Stimulated activated CD4-positive, alpha-beta T cell treated with anti-CD3 and anti-CD28 coated beads, Interleukin-4, amount 100 ng/mL, for 1 hour (primary cell): ENCODE data around the gene C1orf232.

ENCODE experiments used
- DNase-seq: peaks from one replicate; pipeline ENCODE4 v3.0.0-alpha.2; 2020

C1orf232 gene

DNA sequence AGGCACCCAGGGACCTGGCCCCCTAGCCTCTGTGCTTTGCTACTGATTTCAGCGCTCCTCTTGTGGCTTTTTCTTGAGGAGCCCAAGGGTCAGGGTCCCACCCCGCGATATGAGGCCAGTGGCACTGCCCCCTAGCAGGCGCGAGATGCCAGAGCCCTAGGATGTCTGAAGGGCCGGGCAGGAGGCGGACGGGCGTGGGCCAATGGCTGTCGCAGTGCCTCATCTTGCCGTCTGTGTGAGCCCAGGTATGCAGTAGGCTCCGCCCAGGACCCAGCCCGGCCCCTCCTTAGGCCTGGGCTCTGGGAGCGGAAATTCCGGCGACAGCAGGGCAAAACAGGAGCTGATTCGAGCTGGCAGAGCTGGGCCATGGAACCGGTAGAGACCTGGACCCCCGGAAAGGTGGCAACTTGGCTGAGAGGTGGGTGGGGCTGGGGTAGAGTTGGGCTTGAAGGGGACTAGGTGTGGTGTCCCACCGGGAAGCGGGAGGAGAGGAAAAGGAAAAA is 8.5 kb upstream of the C1orf232 start, which contains the start of gene CNKSR1:
Gene CNKSR1, plus strand, starts transcription at position 310 of the 503 bp plus-strand sequence. Its CDS starts 57 bp downstream, at position 367.
- no peak for DNase-seq

DNA sequence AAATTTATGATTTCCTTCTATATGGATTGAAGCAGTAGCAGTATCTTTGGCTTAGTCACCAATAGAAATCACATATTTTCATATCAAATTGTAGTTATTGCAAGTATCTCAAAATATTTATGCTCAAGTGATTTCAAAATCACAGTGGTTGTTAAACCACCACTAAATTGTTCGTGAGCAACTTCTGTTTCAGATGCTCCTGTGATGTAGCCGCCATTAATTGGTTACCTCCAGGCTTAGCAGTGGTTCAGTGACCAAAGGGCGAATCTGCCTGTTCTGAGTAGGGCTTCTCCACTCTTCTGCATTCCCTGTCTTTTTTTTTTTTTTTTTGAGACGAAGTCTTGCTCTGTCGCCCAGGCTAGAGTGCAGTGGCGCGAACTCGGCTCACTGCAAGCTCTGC is 6.6 kb upstream of the C1orf232 start:
- no peak for DNase-seq

DNA sequence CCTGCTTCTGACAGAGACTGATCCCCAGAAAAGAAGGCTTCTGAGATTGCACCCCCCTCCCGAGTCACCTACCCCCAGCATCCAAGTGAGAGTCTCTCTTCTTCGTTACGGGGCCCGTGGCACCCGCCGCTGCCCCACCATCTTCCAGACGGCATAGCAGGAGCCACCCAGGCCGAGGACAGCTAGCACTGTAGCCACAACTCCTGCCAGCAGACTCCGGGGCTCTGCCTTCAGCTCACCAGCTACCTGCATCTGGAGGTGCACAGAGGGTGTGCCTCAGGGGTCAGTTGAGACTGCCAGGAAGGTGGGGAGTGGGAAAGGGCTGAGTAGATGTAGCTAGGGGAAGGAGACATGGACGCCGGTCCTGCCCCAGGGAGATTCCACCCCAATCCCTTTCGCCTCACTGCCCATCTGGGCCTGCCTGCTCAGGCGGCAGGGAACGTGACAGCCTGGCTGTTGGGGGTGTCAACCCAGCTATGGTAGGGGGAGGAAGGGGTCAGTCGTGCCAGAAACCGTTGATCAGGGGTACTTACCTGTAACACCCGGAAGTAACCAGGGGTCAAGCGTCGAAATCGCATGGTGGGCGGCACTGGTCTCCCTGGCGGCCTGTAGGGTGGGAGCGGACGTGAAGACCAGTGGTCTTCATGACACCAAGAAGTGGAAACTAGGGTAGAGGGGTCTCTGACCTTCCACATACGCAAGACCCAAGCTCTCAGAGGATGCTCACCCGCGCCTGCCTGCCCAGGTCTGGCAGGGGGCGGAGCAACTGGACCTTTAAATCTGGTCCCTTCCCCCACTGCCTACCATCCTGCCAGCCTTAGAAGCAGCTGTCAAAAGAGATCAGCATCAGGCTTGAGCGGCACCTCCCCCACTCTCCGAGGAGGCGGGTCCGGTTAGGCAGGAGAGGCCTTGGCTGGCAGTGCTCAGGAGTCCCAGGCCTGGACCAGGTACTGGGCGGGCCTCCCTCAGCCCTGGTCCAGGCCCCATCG is 2.6 kb upstream of the C1orf232 start, which contains the start of gene ZNF593OS:
Gene ZNF593OS, minus strand, starts transcription at position 749 of the 989 bp plus-strand sequence. Its CDS starts 171 bp downstream, at position 578.
- DNase-seq: no peak

DNA sequence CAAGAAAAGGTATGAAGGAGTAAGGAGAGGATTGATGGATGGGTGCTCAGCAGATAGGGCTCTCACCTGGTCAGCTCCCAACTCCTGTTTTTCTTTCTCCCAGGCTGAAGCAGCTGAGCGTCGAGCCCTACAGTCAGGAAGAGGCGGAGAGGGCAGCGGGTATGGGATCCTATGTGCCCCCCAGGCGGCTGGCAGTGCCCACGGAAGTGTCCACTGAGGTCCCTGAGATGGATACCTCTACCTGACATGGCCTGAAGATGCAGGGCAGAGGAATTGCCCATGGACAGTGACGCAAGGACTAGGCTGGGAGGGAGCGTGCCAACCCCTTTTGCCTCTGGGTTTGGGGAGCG is 1.7 kb upstream of the C1orf232 start:
- no peak for DNase-seq

DNA sequence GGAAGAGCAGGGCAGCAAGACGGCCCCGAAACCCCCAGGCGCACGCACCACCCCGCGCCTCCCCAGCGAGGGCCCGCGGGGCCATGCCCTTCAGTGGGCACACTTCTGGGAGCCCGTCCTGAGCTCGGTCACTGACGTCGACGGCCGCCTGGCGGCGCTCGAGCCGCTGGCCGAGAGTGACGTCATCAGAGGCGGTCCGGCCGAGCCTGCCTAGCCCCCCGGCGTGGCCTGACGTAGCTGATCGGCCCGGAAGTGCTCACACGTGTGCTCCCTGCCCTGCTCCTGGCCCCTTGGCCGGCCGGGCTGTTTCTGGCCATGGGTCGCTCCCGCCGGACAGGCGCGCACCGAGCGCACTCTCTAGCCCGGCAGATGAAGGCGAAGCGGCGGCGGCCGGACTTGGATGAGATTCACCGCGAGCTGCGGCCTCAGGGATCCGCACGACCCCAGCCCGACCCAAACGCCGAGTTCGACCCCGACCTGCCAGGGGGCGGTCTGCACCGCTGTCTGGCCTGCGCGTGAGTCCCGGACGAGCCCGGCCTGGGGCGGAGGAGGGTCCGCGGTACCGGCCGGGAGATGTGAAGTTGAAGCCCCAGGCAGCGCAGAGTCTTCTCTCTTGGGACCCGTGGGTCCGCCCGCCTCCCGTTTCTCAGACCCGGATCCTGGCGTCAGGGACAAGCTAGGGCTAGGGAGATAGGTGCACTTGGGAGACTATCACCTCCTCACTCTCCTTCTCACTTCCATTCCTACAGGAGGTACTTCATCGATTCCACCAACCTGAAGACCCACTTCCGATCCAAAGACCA is 1.1 kb upstream of the C1orf232 start, which contains the start of gene ZNF593:
Gene ZNF593, plus strand, starts transcription at position 240 of the 803 bp plus-strand sequence. Its CDS starts 76 bp downstream, at position 316.
- DNase-seq: peak; percentile 87

DNA sequence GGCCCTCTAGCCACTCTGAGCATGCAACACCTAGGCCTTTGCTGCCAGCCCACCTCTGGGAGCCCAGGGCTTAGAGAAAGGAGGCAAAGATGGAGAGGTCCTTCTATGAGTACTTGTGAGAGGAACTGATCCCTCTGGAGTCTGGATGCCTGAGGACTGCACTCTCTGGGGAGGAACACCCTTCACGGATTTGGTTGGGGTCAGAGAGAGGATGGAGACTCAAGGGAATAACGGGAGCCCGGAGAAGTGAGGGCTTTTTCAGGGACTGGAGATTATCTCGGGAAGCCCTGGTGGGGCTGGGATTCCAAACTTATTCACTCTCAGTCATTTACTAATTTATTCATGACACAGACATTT is 413 bp upstream of the C1orf232 start:
- no peak for DNase-seq

DNA sequence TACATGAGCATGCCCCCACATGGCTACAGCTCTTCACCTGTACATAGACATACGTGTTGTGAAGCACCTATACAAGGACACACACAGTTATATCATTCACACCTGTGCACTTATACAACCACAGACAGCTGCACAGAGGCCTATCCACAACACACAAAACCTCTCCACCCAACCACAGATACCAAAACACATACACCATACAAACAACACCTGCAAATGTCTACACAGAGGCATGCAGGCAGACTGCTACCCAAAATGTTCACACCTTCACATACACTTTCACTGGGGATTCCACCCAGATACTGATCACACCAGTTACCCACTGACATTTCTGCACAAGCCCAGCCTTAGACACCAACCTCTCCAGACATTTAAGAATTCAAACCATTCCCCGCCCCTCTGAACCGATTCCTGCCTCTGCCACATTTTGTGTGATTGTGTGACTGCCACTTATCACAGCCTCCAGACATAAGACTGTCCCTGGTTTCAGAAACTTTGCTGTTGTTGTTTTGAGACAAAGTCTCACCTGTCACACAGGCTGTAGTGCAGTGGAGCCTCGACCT is 2.0 kb downstream of the C1orf232 start:
- DNase-seq: no peak

DNA sequence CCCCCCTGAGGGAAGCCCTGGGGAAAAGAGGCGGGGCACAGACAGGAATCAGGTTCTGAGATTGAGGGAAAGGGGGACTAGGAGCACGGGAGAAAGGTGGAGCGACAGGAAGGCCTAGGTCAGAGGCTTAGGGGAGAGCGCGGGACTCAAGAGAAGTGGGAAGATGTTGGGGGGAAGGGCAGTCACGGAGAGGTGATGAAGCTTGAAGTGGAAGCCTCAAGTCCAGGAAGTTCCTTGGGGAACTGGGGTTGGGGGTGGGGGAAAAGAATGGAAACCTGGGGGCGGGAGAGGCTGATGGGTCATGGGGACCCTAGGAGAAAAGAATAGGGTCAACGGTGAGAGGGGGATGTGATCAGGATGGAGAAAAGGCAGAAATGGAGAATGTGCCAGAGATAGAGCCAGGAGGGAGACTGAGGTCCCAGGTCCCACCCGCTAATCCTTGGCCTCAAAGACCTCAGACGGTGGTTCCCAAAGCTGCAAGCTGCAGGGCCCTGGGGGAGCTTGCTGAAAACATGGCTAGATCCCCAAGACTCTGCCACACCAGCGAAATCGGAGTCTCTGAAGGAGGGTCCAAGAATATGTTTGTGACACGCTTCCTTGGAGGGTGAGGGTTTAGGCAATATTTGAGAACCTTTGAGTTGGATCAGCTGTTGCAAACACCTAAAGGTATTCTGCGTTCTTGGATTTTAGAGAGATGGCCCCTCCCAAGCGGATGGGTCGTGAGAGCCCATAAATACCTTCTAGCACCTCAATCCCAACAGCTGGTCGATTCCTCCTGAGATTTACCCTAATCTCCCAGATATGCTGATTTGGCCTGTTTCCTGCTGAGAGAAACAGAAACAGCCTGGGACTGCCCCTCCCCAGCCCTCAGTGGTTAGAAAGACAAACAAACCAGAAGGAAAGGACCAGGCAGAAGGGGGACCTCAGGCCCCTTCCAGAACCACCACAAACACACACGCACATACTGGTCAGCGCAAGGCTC is 3.6 kb downstream of the C1orf232 start:
- DNase-seq: no peak

DNA sequence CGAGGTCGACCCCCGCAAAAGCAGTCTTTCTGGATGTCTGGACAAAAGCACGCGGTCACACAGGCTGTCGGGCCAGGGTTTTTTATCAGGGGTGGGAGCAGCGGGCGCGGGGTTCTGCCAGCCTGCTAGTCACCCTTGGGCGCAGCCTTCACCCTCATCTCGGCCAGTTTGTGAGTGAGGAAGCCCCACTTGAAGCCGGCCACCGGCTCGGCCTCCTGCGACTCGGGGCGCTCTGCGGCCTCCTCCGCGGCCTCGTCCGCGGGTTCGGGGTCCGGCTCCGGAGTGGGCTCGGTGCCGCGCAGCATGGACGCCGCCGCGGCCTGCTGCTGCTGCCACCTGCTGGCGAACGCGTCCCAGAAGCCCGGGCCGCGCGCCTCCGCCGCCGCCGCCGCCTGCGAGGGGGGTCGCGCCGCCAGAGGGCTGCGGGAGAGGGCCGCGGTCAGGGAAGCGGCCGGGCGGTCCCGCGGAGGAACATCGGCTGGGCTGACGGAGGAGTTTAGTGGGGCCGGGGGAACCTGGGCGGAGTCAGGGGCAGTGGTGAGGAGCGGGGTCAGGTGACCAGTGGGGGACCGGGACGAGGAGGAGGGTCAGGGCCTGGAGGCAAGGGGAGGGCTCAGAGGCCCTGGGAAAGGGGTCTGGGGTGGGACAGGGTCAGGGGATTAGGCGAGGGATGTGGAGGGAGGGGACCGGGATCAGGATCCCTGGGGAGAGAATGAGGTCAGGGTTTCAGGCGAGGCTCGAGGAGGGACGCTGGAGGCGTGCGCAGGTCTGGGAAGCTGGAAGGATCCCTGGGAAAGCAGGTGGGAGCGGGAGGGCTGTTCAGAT is 4.5 kb downstream of the C1orf232 start:
- peak; percentile 66 for DNase-seq

DNA sequence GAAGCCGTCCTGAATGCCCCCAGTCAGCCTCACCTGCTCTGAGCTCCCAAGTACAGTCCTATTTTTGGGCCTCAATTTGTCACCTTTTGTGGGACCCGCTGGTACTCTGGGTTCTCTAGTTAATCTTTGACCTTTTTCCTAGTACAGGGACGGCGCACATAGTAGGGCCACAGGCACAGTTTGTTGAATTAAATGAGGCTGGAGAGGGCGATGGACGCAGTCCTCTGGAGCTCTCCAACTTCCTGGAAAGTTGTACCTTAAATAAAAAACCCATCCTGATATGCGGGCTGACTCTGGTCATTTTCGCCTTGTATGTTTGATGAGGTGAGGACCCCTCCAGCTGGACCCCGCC is 5.1 kb downstream of the C1orf232 start:
- DNase-seq: no peak

DNA sequence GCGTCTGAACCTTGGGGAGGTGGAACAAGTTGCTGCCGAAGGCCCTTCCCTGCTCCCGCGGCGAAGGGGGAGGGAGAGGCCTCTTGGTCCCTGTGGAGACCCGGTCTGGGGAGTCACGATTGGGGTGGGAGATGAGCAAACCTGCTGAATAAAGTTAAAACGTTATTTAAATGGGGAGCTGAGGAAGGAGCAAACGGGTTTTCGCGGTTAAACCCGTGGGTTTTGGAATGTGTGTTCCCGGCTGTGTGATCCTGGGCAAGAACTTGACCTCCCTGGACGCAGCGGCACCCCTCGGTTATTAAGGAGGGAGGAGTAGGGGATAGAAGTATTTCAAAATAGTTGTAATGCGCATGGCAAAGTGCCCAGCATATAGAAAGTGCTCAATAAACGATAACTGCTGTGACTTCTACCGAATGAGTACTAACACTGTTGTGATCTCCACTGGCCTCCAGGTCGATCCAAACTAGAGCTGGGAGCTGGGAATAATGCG is 6.5 kb downstream of the C1orf232 start:
- DNase-seq: no peak

DNA sequence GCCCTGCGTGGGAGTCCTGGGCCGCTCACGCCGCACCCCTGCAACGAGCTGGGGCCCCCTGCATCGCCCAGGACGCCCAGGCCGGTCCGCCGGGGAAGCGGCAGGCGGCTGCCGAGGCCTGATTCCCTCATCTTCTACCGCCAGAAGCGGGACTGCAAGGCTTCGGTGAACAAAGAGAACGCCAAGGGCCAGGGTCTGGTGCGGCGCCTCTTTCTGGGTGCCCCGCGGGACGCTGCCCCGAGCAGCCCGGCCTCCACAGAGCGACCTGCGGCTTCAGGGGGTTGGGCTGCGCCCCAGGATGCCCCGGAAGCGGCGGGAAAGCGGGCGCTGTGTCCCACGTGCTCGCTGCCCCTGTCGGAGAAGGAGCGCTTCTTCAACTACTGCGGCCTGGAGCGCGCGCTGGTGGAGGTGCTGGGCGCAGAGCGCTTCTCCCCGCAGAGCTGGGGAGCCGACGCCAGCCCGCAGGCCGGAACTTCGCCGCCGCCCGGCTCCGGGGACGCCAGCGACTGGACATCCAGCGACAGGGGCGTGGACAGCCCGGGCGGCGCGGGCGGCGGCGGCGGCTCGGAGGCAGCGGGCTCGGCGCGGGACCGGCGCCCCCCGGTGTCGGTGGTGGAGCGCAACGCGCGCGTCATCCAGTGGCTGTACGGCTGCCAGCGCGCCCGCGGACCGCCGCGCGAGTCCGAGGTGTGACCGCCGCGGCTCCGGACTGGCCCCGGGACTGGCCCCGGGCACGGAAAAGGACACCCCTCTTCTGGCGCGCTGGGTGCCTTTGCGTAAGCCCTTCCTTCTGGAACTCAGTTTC is 7.1 kb downstream of the C1orf232 start:
- DNase-seq: peak; percentile 52

DNA sequence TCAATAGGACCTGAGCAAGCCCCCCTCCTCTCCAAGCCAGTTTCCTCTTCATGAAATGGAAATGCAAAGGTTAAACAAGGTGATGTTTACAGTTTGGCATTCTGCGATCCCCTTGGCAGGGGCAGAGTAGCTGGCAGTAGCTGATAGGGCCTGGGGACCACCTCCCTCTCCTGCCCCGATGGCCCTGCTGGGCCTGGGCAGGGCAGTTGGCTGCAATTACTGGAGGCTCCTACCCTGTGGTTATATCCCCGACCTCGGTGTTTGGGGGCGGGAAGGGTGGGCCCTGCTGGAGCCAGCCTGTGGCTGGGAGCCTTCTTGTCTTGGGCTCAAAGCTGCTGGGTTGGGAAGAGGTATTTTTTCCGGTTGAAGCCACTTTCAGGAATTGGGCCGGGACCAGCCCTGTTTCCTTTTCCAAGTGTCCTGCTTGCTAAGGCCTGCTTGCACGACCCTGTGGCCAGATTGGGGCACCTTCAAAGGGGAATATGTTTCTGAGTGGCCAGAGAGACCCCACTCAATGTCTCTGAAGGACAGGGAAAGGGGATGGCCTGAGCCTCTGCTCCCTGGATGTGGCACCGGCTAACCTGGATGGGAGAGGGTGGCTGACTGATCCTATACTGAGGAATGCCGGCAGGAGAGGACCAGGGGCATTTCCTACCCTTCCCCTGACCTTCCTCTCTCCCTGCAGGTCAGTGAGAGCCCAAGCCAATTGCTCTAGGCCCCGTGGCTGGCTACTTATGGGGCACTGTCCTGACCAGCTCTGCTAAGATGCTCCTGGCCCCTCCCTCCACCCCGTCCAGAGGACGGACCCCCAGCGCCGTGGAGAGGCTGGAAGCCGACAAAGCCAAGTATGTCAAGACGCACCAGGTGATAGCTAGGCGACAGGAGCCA is 8.0 kb downstream of the C1orf232 start:
- no peak for DNase-seq

DNA sequence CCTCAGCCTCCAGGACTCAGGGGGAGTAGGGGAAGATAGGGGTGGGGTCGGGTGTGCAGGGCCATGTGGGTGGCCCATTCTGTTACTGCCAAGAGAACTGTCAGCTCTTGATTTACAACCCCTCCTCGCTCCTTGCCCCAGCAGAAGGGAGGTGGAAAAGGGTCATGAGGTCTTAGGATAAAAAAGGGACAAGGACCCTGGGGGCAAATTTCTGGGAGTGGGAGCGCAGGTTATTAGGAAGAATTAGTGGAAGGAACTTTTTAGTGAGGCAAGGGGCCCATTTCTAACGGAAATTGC is 9.1 kb downstream of the C1orf232 start:
- no peak for DNase-seq

DNA sequence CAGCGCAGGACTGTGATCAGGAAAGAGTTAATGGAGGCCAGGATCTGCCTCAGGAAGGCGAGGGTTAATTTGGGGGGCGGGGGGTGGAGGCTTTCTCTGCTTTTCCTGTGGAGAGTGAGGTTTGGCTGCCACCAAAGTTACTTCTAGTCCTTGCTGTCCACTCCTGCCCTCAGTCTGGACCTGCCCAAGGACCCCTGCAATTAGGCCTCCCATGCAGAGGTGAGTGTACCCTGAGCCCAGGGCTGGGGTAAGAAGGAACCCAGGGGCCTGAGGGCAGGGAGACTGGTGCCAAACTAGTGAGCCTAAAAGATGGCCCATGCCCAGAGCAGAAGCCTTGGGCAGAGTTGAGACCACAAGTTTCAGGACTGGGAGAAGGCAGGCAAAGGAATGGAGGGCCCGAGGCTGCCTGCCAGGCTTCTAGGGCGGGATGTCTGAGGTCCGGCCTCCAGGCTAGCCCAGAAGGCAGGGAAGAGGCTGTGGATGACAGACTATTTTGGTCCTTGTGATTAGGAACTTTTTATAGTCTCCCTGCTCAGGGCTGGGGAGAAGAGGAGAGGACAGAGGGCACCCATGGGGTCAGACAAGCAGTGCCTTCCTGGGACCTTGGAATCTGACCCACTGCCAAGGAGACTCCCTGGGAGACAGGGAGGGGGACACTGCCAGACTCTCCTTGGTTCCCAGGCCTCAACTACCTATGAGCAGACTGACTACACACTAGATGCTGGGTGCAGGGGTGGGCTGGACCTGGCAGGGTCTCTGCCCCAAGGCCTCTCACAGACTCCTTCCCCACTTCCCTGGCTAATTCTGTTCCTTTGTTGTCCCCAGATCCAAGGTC is 9.6 kb downstream of the C1orf232 start, which contains the start of gene FAM110D:
Gene FAM110D, plus strand, starts transcription at position 172 of the 835 bp plus-strand sequence. CDS start 2,213 bp downstream, outside the sequence.
- no peak for DNase-seq

DNA sequence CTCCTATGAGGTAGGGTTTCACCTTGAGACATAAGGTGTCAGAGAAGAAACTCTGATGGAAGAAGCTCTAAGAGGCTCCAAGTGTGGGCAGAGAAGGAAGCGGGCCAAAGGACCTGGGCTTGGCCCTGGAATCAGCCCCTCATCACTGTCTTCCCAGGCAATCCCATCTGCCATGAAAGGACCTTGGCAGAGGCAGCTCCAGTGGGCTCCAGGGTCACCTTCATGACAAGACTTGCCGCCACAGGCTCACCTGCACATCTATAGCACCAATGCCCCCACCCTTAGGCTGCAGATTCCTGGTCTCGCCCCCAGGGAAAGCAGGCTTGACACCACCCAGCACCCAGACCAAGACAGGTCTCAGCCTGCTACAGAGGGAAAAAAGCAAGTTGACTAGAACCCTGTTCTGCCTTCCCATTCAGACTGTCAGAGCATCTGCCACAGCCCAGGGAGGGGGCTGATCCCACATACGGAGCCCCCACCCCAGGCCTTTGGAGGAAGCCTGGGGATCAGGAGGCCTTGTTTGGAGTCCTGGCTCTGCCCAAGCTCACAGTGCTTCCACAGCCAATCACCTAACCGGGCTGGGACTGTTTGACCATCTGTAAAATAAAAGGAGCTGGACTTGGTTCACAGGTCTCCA is 10.4 kb downstream of the C1orf232 start:
- no peak for DNase-seq

DNA sequence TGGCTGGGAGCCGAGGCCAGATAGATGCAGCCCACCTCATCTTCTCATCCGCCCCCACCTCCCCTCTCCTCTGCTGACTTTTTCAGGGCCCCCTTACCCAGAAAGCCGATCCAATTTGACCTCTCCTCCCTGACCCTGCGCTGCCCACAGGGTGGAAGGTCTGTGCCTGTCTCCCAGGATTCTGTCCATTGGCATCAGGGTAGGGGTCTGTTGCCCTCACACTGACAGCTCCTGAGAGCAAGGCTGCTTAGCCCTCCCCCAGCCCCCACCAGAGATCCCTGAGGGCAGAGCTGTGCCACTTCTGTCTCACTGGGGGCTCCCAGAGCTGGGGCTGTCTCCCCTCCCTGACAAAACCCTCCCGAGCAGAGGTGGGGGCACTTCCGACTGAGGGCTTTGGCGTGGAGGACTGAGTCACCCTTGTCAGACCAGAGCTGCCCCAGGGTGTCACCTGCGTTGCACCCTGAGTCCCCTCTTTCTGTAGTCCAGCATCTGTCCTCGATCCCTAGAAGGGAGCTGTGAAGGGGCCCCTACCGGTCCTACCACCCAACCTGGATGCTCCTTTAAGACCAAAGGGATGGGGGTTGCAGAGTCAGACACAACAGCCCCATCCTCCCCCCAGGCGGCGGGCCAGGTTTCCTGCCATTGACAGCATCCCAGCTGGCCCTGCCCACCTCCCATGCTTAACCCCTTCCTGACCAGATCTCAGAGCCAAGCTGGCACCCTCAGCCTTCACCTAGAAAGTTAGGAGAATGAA is 12.3 kb downstream of the C1orf232 start:
- DNase-seq: no peak
